ENCODE results near the gene ARL3. TPM values are rescaled to one million over a fixed set of nuclear protein-coding genes. Genes with fewer than 3 reads are reported as not detected.

Gene ARL3
- total RNA-seq, 2 experiments from 2014 or later, result 10.1 to 11.1 TPM

GRCh38 chr10:102641880-102642735 is 72.1 kb downstream of the ARL3 start:
- Mint-ChIP-seq H3K4me1 (ENCODE audit: low read depth) (peaks cover 17% of the 10 kb centered on the region), H3K27me3 (no peaks in the 10 kb centered on the region), H3K4me3 (peak overlapping the region; percentile 87), H3K36me3 (peaks cover 18% of the 10 kb centered on the region), H3K9me3 (no peaks in the 10 kb centered on the region), H3K27ac (peak overlapping the region; percentile 95)
- POLR2A ChIA-PET, result interaction anchor here (0.6 to 1.4 kb wide), 7 partner anchors 19 to 72 kb away, joined by 3 to 6 read pairs (median 3); partner anchors contain the start of genes ARL3 and SFXN2
- CTCF ChIA-PET, result interaction anchor here (0.7 to 1.8 kb wide), 6 partner anchors 10 to 247 kb away, joined by 3 to 8 read pairs (median 3); partner anchors contain the start of genes ARL3, NFKB2 and SFXN2
- peak; percentile 99 for DNase-seq
- intact Hi-C loops (cut with micrococcal nuclease), result loop anchor here (1.0 to 10.0 kb wide), 6 partner anchors 139 to 827 kb away; partner anchors contain the start of genes NFKB2, NOLC1, OGA and PITX3

GRCh38 chr10:102641402-102641801 is 72.8 kb downstream of the ARL3 start:
- ChIA-PET CTCF (interaction anchor here (1.2 to 1.8 kb wide), 3 partner anchors 72 to 246 kb away, joined by 3 to 8 read pairs (median 5); partner anchors contain the start of genes ARL3, NFKB2 and SFXN2), POLR2A (interaction anchor here (0.8 to 1.4 kb wide), 6 partner anchors 20 to 73 kb away, joined by 3 to 6 read pairs (median 4); partner anchors contain the start of genes ARL3 and SFXN2)
- intact Hi-C loops (cut with micrococcal nuclease), result loop anchor here (5.0 to 10.0 kb wide), 3 partner anchors 399 to 827 kb away; partner anchors contain the start of genes OGA, PITX3 and TAF5
- peaks cover 13% of the 10 kb centered on the region for H3K36me3 Mint-ChIP-seq
- H3K4me1 Mint-ChIP-seq (ENCODE audit: low read depth), result peaks cover 10% of the 10 kb centered on the region
- peak overlapping the region; percentile 95 for H3K27ac Mint-ChIP-seq
- no peaks in the 10 kb centered on the region for H3K9me3 Mint-ChIP-seq
- peak overlapping the region; percentile 87 for H3K4me3 Mint-ChIP-seq
- no peaks in the 10 kb centered on the region for H3K27me3 Mint-ChIP-seq
- DNase-seq, result no peak

GRCh38 chr10:102639537-102639936 is 74.7 kb downstream of the ARL3 start:
- Mint-ChIP-seq H3K27me3 (no peaks in the 10 kb centered on the region), H3K36me3 (no peaks in the 10 kb centered on the region), H3K27ac (no peak overlapping the region), H3K9me3 (no peaks in the 10 kb centered on the region), H3K4me3 (no peak overlapping the region), H3K4me1 (ENCODE audit: low read depth) (peaks cover 21% of the 10 kb centered on the region)
- intact Hi-C loops (cut with micrococcal nuclease), result no loop called here
- CTCF ChIA-PET, result interaction anchor here (0.9 kb wide), 1 partner anchor 24 kb away, joined by 5 read pairs; no protein-coding TSS in a partner anchor
- POLR2A ChIA-PET, result interaction anchor here (0.6 kb wide), 1 partner anchor 37 kb away, joined by 4 read pairs; no protein-coding TSS in a partner anchor
- DNase-seq, result no peak

GRCh38 chr10:102635377-102635776 is 78.8 kb downstream of the ARL3 start:
- Mint-ChIP-seq H3K9me3 (no peaks in the 10 kb centered on the region), H3K27me3 (no peaks in the 10 kb centered on the region), H3K36me3 (no peaks in the 10 kb centered on the region), H3K4me1 (ENCODE audit: low read depth) (peaks cover 45% of the 10 kb centered on the region), H3K4me3 (no peak overlapping the region), H3K27ac (peak overlapping the region; percentile 30)
- ChIA-PET POLR2A (interaction anchor here (0.6 to 1.0 kb wide), 2 partner anchors 23 to 386 kb away, joined by 3 read pairs; no protein-coding TSS in a partner anchor), CTCF (interaction anchor here (0.9 kb wide), 1 partner anchor 16 kb away, joined by 3 read pairs; no protein-coding TSS in a partner anchor)
- no peak for DNase-seq
- intact Hi-C loops (cut with micrococcal nuclease), result no loop called here

GRCh38 chr10:102634686-102635085 is 79.5 kb downstream of the ARL3 start:
- POLR2A ChIA-PET, result no interaction called here
- no peaks in the 10 kb centered on the region for H3K9me3 Mint-ChIP-seq
- peak overlapping the region; percentile 30 for H3K27ac Mint-ChIP-seq
- no peak overlapping the region for H3K4me3 Mint-ChIP-seq
- DNase-seq, result no peak
- CTCF ChIA-PET, result interaction anchor here (0.9 kb wide), 1 partner anchor 16 kb away, joined by 3 read pairs; no protein-coding TSS in a partner anchor
- intact Hi-C loops (cut with micrococcal nuclease), result no loop called here
- H3K27me3 Mint-ChIP-seq, result no peaks in the 10 kb centered on the region
- no peaks in the 10 kb centered on the region for H3K36me3 Mint-ChIP-seq
- H3K4me1 Mint-ChIP-seq (ENCODE audit: low read depth), result peaks cover 45% of the 10 kb centered on the region

- CTCF ChIA-PET, result no interaction called here
- intact Hi-C loops (cut with micrococcal nuclease), result no loop called here
- Mint-ChIP-seq H3K36me3 (no peaks in the 10 kb centered on the region), H3K4me3 (no peak overlapping the region), H3K4me1 (ENCODE audit: low read depth) (peaks cover 45% of the 10 kb centered on the region), H3K9me3 (no peaks in the 10 kb centered on the region), H3K27me3 (no peaks in the 10 kb centered on the region), H3K27ac (peak overlapping the region; percentile 86)
- POLR2A ChIA-PET, result no interaction called here
- DNase-seq, result no peak
Measured at GRCh38 chr10:102633848-102634247, 80.3 kb downstream of the ARL3 start.

GRCh38 chr10:102633287-102633686 is 80.9 kb downstream of the ARL3 start:
- peaks cover 45% of the 10 kb centered on the region for H3K4me1 Mint-ChIP-seq (ENCODE audit: low read depth)
- CTCF ChIA-PET, result no interaction called here
- H3K27me3 Mint-ChIP-seq, result no peaks in the 10 kb centered on the region
- no peak overlapping the region for H3K4me3 Mint-ChIP-seq
- DNase-seq, result peak; percentile 79
- peak overlapping the region; percentile 86 for H3K27ac Mint-ChIP-seq
- H3K9me3 Mint-ChIP-seq, result no peaks in the 10 kb centered on the region
- POLR2A ChIA-PET, result interaction anchor here (0.6 to 1.9 kb wide), 2 partner anchors 13 to 671 kb away, joined by 3 to 5 read pairs; no protein-coding TSS in a partner anchor
- no peaks in the 10 kb centered on the region for H3K36me3 Mint-ChIP-seq
- intact Hi-C loops (cut with micrococcal nuclease), result no loop called here

- CTCF ChIA-PET, result interaction anchor here (0.8 to 1.1 kb wide), 3 partner anchors 18 to 280 kb away, joined by 3 read pairs; no protein-coding TSS in a partner anchor
- intact Hi-C loops (cut with micrococcal nuclease), result no loop called here
- DNase-seq, result no peak
- Mint-ChIP-seq H3K4me1 (ENCODE audit: low read depth) (peaks cover 45% of the 10 kb centered on the region), H3K4me3 (no peak overlapping the region), H3K27me3 (no peaks in the 10 kb centered on the region), H3K9me3 (no peaks in the 10 kb centered on the region), H3K27ac (peak overlapping the region; percentile 86), H3K36me3 (no peaks in the 10 kb centered on the region)
- POLR2A ChIA-PET, result interaction anchor here (0.6 to 1.9 kb wide), 4 partner anchors 12 to 671 kb away, joined by 3 to 5 read pairs (median 4); partner anchors contain the start of gene TRIM8
Measured at GRCh38 chr10:102632394-102633111, 81.6 kb downstream of the ARL3 start.

GRCh38 chr10:102631525-102632393 is 82.4 kb downstream of the ARL3 start:
- DNase-seq, result no peak
- ChIA-PET CTCF (interaction anchor here (0.8 to 1.1 kb wide), 3 partner anchors 17 to 280 kb away, joined by 3 read pairs; no protein-coding TSS in a partner anchor), POLR2A (interaction anchor here (1.1 to 1.9 kb wide), 3 partner anchors 13 to 20 kb away, joined by 3 to 5 read pairs (median 4); partner anchors contain the start of gene TRIM8)
- intact Hi-C loops (cut with micrococcal nuclease), result no loop called here
- Mint-ChIP-seq H3K27ac (peak overlapping the region; percentile 42), H3K27me3 (no peaks in the 10 kb centered on the region), H3K4me3 (no peak overlapping the region), H3K9me3 (no peaks in the 10 kb centered on the region), H3K4me1 (ENCODE audit: low read depth) (peaks cover 45% of the 10 kb centered on the region), H3K36me3 (no peaks in the 10 kb centered on the region)

GRCh38 chr10:102630663-102631062 is 83.5 kb downstream of the ARL3 start:
- ChIA-PET POLR2A (interaction anchor here (0.9 kb wide), 1 partner anchor 19 kb away, joined by 4 read pairs; no protein-coding TSS in a partner anchor), CTCF (interaction anchor here (0.6 kb wide), 1 partner anchor 272 kb away, joined by 3 read pairs; no protein-coding TSS in a partner anchor)
- H3K27me3 Mint-ChIP-seq, result no peaks in the 10 kb centered on the region
- H3K27ac Mint-ChIP-seq, result no peak overlapping the region
- H3K36me3 Mint-ChIP-seq, result no peaks in the 10 kb centered on the region
- H3K4me3 Mint-ChIP-seq, result no peak overlapping the region
- no peak for DNase-seq
- intact Hi-C loops (cut with micrococcal nuclease), result no loop called here
- H3K9me3 Mint-ChIP-seq, result no peaks in the 10 kb centered on the region
- peaks cover 42% of the 10 kb centered on the region for H3K4me1 Mint-ChIP-seq (ENCODE audit: low read depth)
